Natural killer cell (primary cell): Measurements from ENCODE around the gene RILPL1. TPM values are rescaled to one million over a fixed set of nuclear protein-coding genes. Genes with fewer than 3 reads are reported as not detected.
A peak's percentile ranks its signal among the peaks of the same experiment; 100 is the strongest.

Source experiments
- ATAC-seq, 3 donors: fragments of 150-1000 bp in 2 of 3; fragments of 200-7000 bp in 1 of 3; cut with Tn5 transposase; 1 replicate in 1 of 3; 2 replicates in 2 of 3; pipeline ENCODE4 v1.10.0; 2021; ENCODE audit warnings: mild to moderate bottlenecking in 2 of 3, moderate library complexity in 2 of 3
- DNase-seq, 2 donors: peaks; one replicate each; pipeline versions ENCODE4 v3.0.0 to v3.0.0-alpha.2; 2013 to 2021; ENCODE audit warnings: mixed read lengths in 1 of 2
- H3K27ac ChIP-seq: one replicate; pipeline ENCODE4 v1.5.1; 2013; ENCODE audit warnings: mild to moderate bottlenecking, low read length
- H3K27me3 ChIP-seq: one replicate; pipeline ENCODE4 v1.6.1; 2013; ENCODE audit warnings: low read length; ENCODE audit not compliant: control insufficient read depth, insufficient read depth
- H3K36me3 ChIP-seq: one replicate; pipeline ENCODE4 v1.6.1; 2013; ENCODE audit warnings: low read length; ENCODE audit not compliant: control insufficient read depth, insufficient read depth
- H3K4me1 ChIP-seq: one replicate; pipeline ENCODE4 v1.6.1; 2013; ENCODE audit warnings: low read length; ENCODE audit not compliant: control insufficient read depth, insufficient read depth
- H3K4me3 ChIP-seq: one replicate; pipeline ENCODE4 v1.5.1; 2013; ENCODE audit warnings: low read length
- H3K9me3 ChIP-seq: one replicate; pipeline ENCODE4 v1.6.1; 2013; ENCODE audit warnings: low read length; ENCODE audit not compliant: control insufficient read depth, insufficient read depth
- H3K27ac Mint-ChIP-seq, 2 donors: one replicate each; pipeline ENCODE4 v1.8.0; 2022; ENCODE audit warnings: mild to moderate bottlenecking in 2 of 2, mixed read lengths in 2 of 2, moderate library complexity in 1 of 2
- H3K27me3 Mint-ChIP-seq, 2 donors: one replicate each; pipeline ENCODE4 v1.8.0; 2022; ENCODE audit warnings: low read depth in 2 of 2, mixed read lengths in 2 of 2
- H3K36me3 Mint-ChIP-seq: one replicate; pipeline ENCODE4 v1.8.0; 2022; ENCODE audit warnings: mixed read lengths
- H3K4me1 Mint-ChIP-seq, 2 donors: one replicate each; pipeline ENCODE4 v1.8.0; 2022; ENCODE audit warnings: mixed read lengths in 2 of 2
- H3K4me3 Mint-ChIP-seq: one replicate; pipeline ENCODE4 v1.8.0; 2022; ENCODE audit warnings: mild to moderate bottlenecking, moderate library complexity, mixed read lengths
- H3K9me3 Mint-ChIP-seq, 2 donors: one replicate each; pipeline ENCODE4 v1.8.0; 2022; ENCODE audit warnings: mixed read lengths in 2 of 2
- CTCF ChIP-seq: fragments of 200-600 bp; IDR thresholded peaks from one replicate; pipeline ENCODE4 v1.8.0; 2022; ENCODE audit warnings: antibody characterized with exemption
- WGBS: methylation state at CpG from one replicate; pipeline ENCODE4 v1.1.7; 2013; ENCODE audit warnings: missing lambda C conversion rate; ENCODE audit not compliant: insufficient coverage; 5-methylcytosine and 5-hydroxymethylcytosine counted together
- intact Hi-C: fragments of 100-400 bp; cut with micrococcal nuclease; formaldehyde crosslinking; loops from one replicate; pipeline ENCODE4 v1.14.2; 2022
- total RNA-seq, 4 donors: library from RNA; stranded (reverse); fragments of 120-200 nt in 1 of 4; gene quantifications; one replicate each; pipeline versions ENCODE4 v1.2.3 to v1.2.4, GENCODE V29; 2013 to 2022

RILPL1 gene
- total RNA-seq, 3 donors from 2014 or later (not counting 1 experiment from before 2014, with no cell fraction given), result 1.3 to 2.7 (median 1.5) TPM

GRCh38 chr12:123474485-123475245 lies 58.9 kb downstream of the RILPL1 start:
- no peak for TF ChIP-seq CTCF
- H3K4me3 Mint-ChIP-seq, result no peak overlapping the region
- H3K9me3 Mint-ChIP-seq, result no peaks in the 10 kb centered on the region
- Histone ChIP-seq H3K27me3 (no peaks in the 10 kb centered on the region), H3K9me3 (no peaks in the 10 kb centered on the region), H3K4me3 (no peak overlapping the region), H3K36me3 (peaks cover 11% of the 10 kb centered on the region), H3K27ac (no peak overlapping the region), H3K4me1 (no peaks in the 10 kb centered on the region)
- H3K27me3 Mint-ChIP-seq, result no peaks in the 10 kb centered on the region
- peak overlapping the region in 1 of 2 donors; percentile 31 for H3K27ac Mint-ChIP-seq
- peaks cover 0 to 5% of the 10 kb centered on the region in 2 donors for H3K4me1 Mint-ChIP-seq
- intact Hi-C loops, result no loop called here
- peak in 1 of 2 donors; percentile 52 for DNase-seq
- H3K36me3 Mint-ChIP-seq, result peaks cover 6% of the 10 kb centered on the region
- no peak for ATAC-seq
- WGBS, result 85% methylated on average over 13 of the region's 13 CpGs

- peak overlapping the region in 1 of 2 donors; percentile 47 for H3K27ac Mint-ChIP-seq
- H3K4me1 ChIP-seq, result no peaks in the 10 kb centered on the region
- no peaks in the 10 kb centered on the region for H3K27me3 ChIP-seq
- no peak for ATAC-seq
- no peak for TF ChIP-seq CTCF
- H3K36me3 Mint-ChIP-seq, result peaks cover 6% of the 10 kb centered on the region
- H3K27me3 Mint-ChIP-seq, result no peaks in the 10 kb centered on the region
- WGBS, result 93% methylated on average over 12 of the region's 12 CpGs
- peaks cover 13% of the 10 kb centered on the region for H3K36me3 ChIP-seq
- DNase-seq, result no peak
- intact Hi-C loops, result no loop called here
- H3K27ac ChIP-seq, result no peak overlapping the region
- H3K4me3 Mint-ChIP-seq, result no peak overlapping the region
- no peaks in the 10 kb centered on the region for H3K9me3 Mint-ChIP-seq
- no peak overlapping the region for H3K4me3 ChIP-seq
- peaks cover 0 to 5% of the 10 kb centered on the region in 2 donors for H3K4me1 Mint-ChIP-seq
- no peaks in the 10 kb centered on the region for H3K9me3 ChIP-seq
These were observed 61.1 kb downstream of the RILPL1 start for GRCh38 chr12:123472438-123472849.

- no peak for DNase-seq
- 94% methylated on average over 8 of the region's 8 CpGs for WGBS
- Mint-ChIP-seq H3K4me3 (no peak overlapping the region), H3K9me3 (no peaks in the 10 kb centered on the region), H3K4me1 (peaks cover 0 to under 1% of the 10 kb centered on the region in 2 donors), H3K27me3 (no peaks in the 10 kb centered on the region), H3K36me3 (peaks cover 6% of the 10 kb centered on the region), H3K27ac (no peak overlapping the region)
- TF ChIP-seq CTCF, result no peak
- H3K36me3 ChIP-seq, result peaks cover 14% of the 10 kb centered on the region
- no peaks in the 10 kb centered on the region for H3K4me1 ChIP-seq
- no peak overlapping the region for H3K4me3 ChIP-seq
- no peaks in the 10 kb centered on the region for H3K9me3 ChIP-seq
- no peaks in the 10 kb centered on the region for H3K27me3 ChIP-seq
- no peak overlapping the region for H3K27ac ChIP-seq
- ATAC-seq, result no peak
- intact Hi-C loops, result no loop called here
These were observed 62.0 kb downstream of the RILPL1 start for GRCh38 chr12:123471374-123472068.
